HTERT RPE-1 (cell line): Measurements from ENCODE around the gene AP2M1.

Experiments used
- in situ Hi-C: fragments of 300-500 bp; cut with MboI; formaldehyde crosslinking; loops from 4 replicates; pipeline ENCODE4 v1.14.3; 2020; ENCODE audit warnings: low sequenced_read_pairs

The AP2M1 gene

GRCh38 chr3:184223946-184224345 is 49.3 kb downstream of the AP2M1 start:
- in situ Hi-C loops: no loop called here

GRCh38 chr3:184227481-184227935 is 52.9 kb downstream of the AP2M1 start:
- in situ Hi-C loops: no loop called here

- in situ Hi-C loops: no loop called here
Observed at GRCh38 chr3:184228376-184229137, 53.9 kb downstream of the AP2M1 start.

- in situ Hi-C loops: no loop called here
Observed at GRCh38 chr3:184229394-184230080, 54.9 kb downstream of the AP2M1 start, which contains the start of gene VWA5B2. Gene VWA5B2 (plus strand): TSS chr3:184229585. CDS start chr3:184230529, 944 bp downstream.

- in situ Hi-C loops: no loop called here
Observed at GRCh38 chr3:184230081-184230602, 55.5 kb downstream of the AP2M1 start.

GRCh38 chr3:184230603-184231528 is 56.2 kb downstream of the AP2M1 start:
- in situ Hi-C loops: no loop called here

GRCh38 chr3:184231671-184232070 is 57.0 kb downstream of the AP2M1 start:
- in situ Hi-C loops: no loop called here

- in situ Hi-C loops: no loop called here
Observed at GRCh38 chr3:184233127-184233843, 58.6 kb downstream of the AP2M1 start.
